GM12878 (cell line): Measurements from ENCODE around the gene PRTFDC1. TPM values are rescaled to one million over a fixed set of nuclear protein-coding genes. Genes with fewer than 3 reads are reported as not detected.
"Not testable (repeated sequence)": the region's sequence is repeated elsewhere in the genome, so short reads cannot be mapped to it uniquely, and the experiment has no call there.

ENCODE experiments used
- ATAC-seq: fragments of 200-7000 bp; cut with Tn5 transposase; 3 replicates; pipeline ENCODE4 v1.9.1; 2020; ENCODE audit warnings: mild to moderate bottlenecking, moderate library complexity
- BruUV-seq: library from RNA; stranded (reverse); fragments of 400-500 nt; replicated peaks from 2 replicates; lab custom pipeline; 2021; lab: Mats Ljungman, UMichigan
- CTCF ChIA-PET: fragments of 300-600 bp; sonication (Branson Sonifier 250); formaldehyde crosslinking; extraction: SDS; loops from one replicate; lab custom pipeline; 2021; ENCODE audit warnings: inconsistent platforms; lab: Yijun Ruan, JAX
- POLR2A ChIA-PET: fragments of 350-600 bp; formaldehyde crosslinking; extraction: SDS; loops from one replicate; lab custom pipeline; 2021; ENCODE audit warnings: inconsistent platforms; lab: Charles Lee
- RAD21 ChIA-PET: fragments of 300-600 bp; sonication (Branson Sonifier 250); formaldehyde crosslinking; loops from one replicate; lab custom pipeline; 2023; ENCODE audit warnings: antibody characterized with exemption; ENCODE audit not compliant: unreplicated experiment; lab: Charles Lee
- SMC1A ChIA-PET: fragments of 300-600 bp; sonication (Branson Sonifier 250); formaldehyde crosslinking; loops from one replicate; lab custom pipeline; 2023; ENCODE audit not compliant: unreplicated experiment, uncharacterized antibody; lab: Charles Lee
- DNase-seq: peaks from one replicate; pipeline ENCODE4 v3.0.0-alpha.2; 2011; ENCODE audit warnings: low read depth, low spot score
- FAIRE-seq: peaks from 3 replicates; lab custom pipeline; 2011; peaks lifted over from hg19 to GRCh38; lab: Jason Lieb, UNC
- H2AFZ ChIP-seq: 2 replicates; pipeline ENCODE4 v1.6.0; 2011; ENCODE audit warnings: low read depth, low read length, control low read depth; ENCODE audit not compliant: control insufficient read depth
- H3K27ac ChIP-seq: 2 replicates; pipeline ENCODE4 v1.5.1; 2011; ENCODE audit warnings: control low read depth; ENCODE audit not compliant: control insufficient read depth, insufficient read depth
- H3K27me3 ChIP-seq, 2 experiments: replicated peaks in 1 of 2; 2 replicates each; pipeline versions ENCODE4 v1.6.0 to v1.6.1; 2011; ENCODE audit warnings: low read length in 1 of 2; ENCODE audit not compliant: control insufficient read depth in 2 of 2, insufficient read depth in 2 of 2
- H3K36me3 ChIP-seq, 2 experiments: 2 replicates each; pipeline ENCODE4 v1.5.1; 2011; ENCODE audit warnings: low read length in 1 of 2; ENCODE audit not compliant: control insufficient read depth in 2 of 2, insufficient read depth in 2 of 2
- H3K4me1 ChIP-seq: 2 replicates; pipeline ENCODE4 v1.6.1; 2011; ENCODE audit warnings: mild to moderate bottlenecking, low read length, moderate library complexity, mixed read lengths; ENCODE audit not compliant: control insufficient read depth, insufficient read depth
- H3K4me2 ChIP-seq: 2 replicates; pipeline ENCODE4 v1.6.0; 2011; ENCODE audit warnings: control low read depth; ENCODE audit not compliant: control insufficient read depth, insufficient read depth
- H3K4me3 ChIP-seq: fragments of 200-600 bp; sonication (generic); 2 replicates; pipeline ENCODE4 v1.5.1; 2016
- H3K79me2 ChIP-seq: 2 replicates; pipeline ENCODE4 v1.6.0; 2011; ENCODE audit warnings: low read length; ENCODE audit not compliant: control insufficient read depth, insufficient read depth
- H3K9ac ChIP-seq: 2 replicates; pipeline ENCODE4 v1.8.0; 2011; ENCODE audit warnings: low read length, control low read depth, mixed read lengths; ENCODE audit not compliant: control insufficient read depth, insufficient read depth
- H3K9me3 ChIP-seq: replicated peaks from 3 replicates; pipeline ENCODE4 v1.5.1; 2011; ENCODE audit warnings: mild to moderate bottlenecking, low read length; ENCODE audit not compliant: control insufficient read depth, insufficient read depth
- H4K20me1 ChIP-seq: 2 replicates; pipeline ENCODE4 v1.6.0; 2011; ENCODE audit not compliant: control insufficient read depth, insufficient read depth
- CHD4 ChIP-seq: fragments of 200-600 bp; sonication (generic); IDR thresholded peaks from 2 replicates; pipeline ENCODE4 v1.6.1; 2016; ENCODE audit warnings: mild to moderate bottlenecking
- KLF5 ChIP-seq: fragments of 450-650 bp; IDR thresholded peaks from 2 replicates; pipeline ENCODE4 v1.6.1; 2014; ENCODE audit warnings: mild to moderate bottlenecking; ENCODE audit not compliant: partially characterized antibody
- MYC ChIP-seq: IDR thresholded peaks from 2 replicates; pipeline ENCODE4 v1.6.1; 2011; ENCODE audit warnings: mild to moderate bottlenecking, low read length, moderate library complexity, inconsistent platforms; ENCODE audit not compliant: insufficient read depth, insufficient replicate concordance, insufficient read length, severe bottlenecking
- NR2F1 ChIP-seq: fragments of 450-650 bp; conservative IDR thresholded peaks from 2 replicates; pipeline ENCODE4 v1.6.1; 2017; ENCODE audit warnings: mild to moderate bottlenecking
- RAD51 ChIP-seq: fragments of 450-650 bp; IDR thresholded peaks from 2 replicates; pipeline ENCODE4 v1.6.1; 2016; ENCODE audit warnings: moderate library complexity, mild to moderate bottlenecking, inconsistent platforms
- RUNX3 ChIP-seq: IDR thresholded peaks from 2 replicates; pipeline ENCODE4 v1.6.1; 2012; ENCODE audit warnings: low read length, inconsistent platforms
- TAF1 ChIP-seq: IDR thresholded peaks from 2 replicates; pipeline ENCODE4 v1.6.1; 2011; ENCODE audit warnings: mild to moderate bottlenecking, low read depth, low read length, borderline replicate concordance
- TCF7 ChIP-seq: IDR thresholded peaks from 2 replicates; pipeline ENCODE4 v1.6.1; 2014; ENCODE audit warnings: antibody characterized with exemption, borderline replicate concordance
- WGBS: methylation state at CpG from one replicate; pipeline ENCODE4 v1.1.6; 2016; ENCODE audit warnings: low lambda C conversion rate; ENCODE audit not compliant: insufficient replicate concordance, insufficient coverage; ENCODE audit errors: missing lambda C conversion rate; 5-methylcytosine and 5-hydroxymethylcytosine counted together
- in situ Hi-C: fragments of 300-500 bp; cut with MboI; formaldehyde crosslinking; loops from 9 replicates; pipeline ENCODE4 v1.14.3; 2018; ENCODE audit warnings: mixed read lengths
- intact Hi-C: fragments of 100-400 bp; cut with micrococcal nuclease; formaldehyde crosslinking; loops from one replicate; pipeline ENCODE4 v1.14.2; 2022; ENCODE audit not compliant: unreplicated experiment
- polyA plus RNA-seq, 11 experiments: library from polyadenylated mRNA; depleted of rRNA in 4 of 11; unstranded in 6 of 11; stranded (reverse) in 5 of 11; fragments of >200 nt; fragmentation: Nextera tagmentation in 4 of 11; fragmentation: Illumina TruSeq in 1 of 11; extraction: Ambion mirVana in 4 of 11; extraction: Trizol in 1 of 11; gene quantifications; 1 replicate in 1 of 11; 2 replicates in 10 of 11; pipeline versions ENCODE4 v1.2.1 to v1.2.3, GENCODE V29; 2011 to 2016; ENCODE audit warnings: inconsistent platforms in 2 of 11, missing spikeins in 2 of 11, low read depth in 1 of 11
- total RNA-seq, 4 experiments: library from RNA; depleted of rRNA in 3 of 4; stranded (reverse); fragments of >200 nt in 3 of 4; fragmentation: Illumina TruSeq in 1 of 4; extraction: Trizol in 1 of 4; gene quantifications; 2 replicates each; pipeline versions ENCODE4 v1.2.1 to v1.2.3, GENCODE V29; 2013 to 2021

Gene PRTFDC1
- total and polyA plus RNA-seq, 10 of the 15 experiments (the other 5 are each of a cell fraction or from before 2014, with no cell fraction given): 5.5 to 17.3 (median 11.3) TPM

DNA sequence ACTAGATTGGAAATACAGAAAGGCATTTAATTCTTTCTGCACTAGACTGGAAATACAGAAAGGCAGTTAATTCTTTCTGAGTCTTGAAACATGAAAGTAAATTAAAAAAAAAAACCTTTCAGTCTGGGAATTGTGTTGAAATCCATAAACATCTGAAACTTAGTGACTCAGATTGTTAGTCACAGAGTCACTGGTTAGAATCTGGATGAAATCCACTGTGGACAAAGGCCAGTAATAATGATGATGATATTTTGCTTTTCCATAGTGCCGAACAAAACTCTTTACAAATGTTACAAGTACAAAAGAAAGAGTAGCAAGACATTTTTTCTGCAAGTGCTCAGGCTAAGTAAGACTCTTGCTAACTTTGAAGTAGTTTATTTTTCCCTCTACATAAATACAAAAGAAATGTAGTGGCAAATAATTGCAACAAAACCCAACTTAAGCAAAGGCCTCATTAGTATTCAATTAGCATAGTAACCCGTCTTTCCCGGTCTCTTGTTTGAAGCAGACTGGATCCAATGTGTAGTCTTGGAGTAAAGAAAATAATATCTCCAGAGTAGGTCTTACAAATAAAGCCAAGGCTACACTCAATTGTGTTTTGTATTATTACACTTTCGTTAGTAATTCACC is 5.8 kb upstream of the PRTFDC1 start:
- Histone ChIP-seq H3K9ac (no peak overlapping the region), H4K20me1 (no peaks in the 10 kb centered on the region), H3K4me1 (no peaks in the 10 kb centered on the region), H3K9me3 (no peaks in the 10 kb centered on the region; the same call in 1 of the 3 replicates), H3K27ac (no peak overlapping the region), H2AFZ (no peak overlapping the region), H3K36me3 (no peaks in the 10 kb centered on the region), H3K27me3 (no peaks in the 10 kb centered on the region), H3K4me2 (no peak overlapping the region), H3K79me2 (no peaks in the 10 kb centered on the region), H3K4me3 (no peak overlapping the region)
- ATAC-seq (no peak), DNase-seq (no peak), FAIRE-seq (no peak)
- 28% methylated on average over 4 of the region's 4 CpGs for WGBS
- POLR2A ChIA-PET: no interaction called here
- no peak for TF ChIP-seq KLF5
- TF ChIP-seq CHD4: no peak
- TF ChIP-seq MYC: no peak
- TF ChIP-seq TAF1: no peak
- TF ChIP-seq RUNX3: no peak
- TF ChIP-seq RAD51: no peak
- TF ChIP-seq NR2F1: no peak
- TF ChIP-seq TCF7: no peak
- CTCF ChIA-PET: interaction anchor here (0.6 to 1.3 kb wide), 2 partner anchors 9 to 341 kb away, joined by 3 read pairs; no protein-coding TSS in a partner anchor
- RAD21 ChIA-PET: interaction anchor here (1.1 kb wide), 1 partner anchor 232 kb away, joined by 3 read pairs; no protein-coding TSS in a partner anchor
- intact Hi-C loops (no loop called here), in situ Hi-C loops (no loop called here)
- SMC1A ChIA-PET: interaction anchor here (0.6 to 1.0 kb wide), 3 partner anchors 25 to 529 kb away, joined by 3 to 4 read pairs (median 3); no protein-coding TSS in a partner anchor
- BruUV-seq: no TSS peak

DNA sequence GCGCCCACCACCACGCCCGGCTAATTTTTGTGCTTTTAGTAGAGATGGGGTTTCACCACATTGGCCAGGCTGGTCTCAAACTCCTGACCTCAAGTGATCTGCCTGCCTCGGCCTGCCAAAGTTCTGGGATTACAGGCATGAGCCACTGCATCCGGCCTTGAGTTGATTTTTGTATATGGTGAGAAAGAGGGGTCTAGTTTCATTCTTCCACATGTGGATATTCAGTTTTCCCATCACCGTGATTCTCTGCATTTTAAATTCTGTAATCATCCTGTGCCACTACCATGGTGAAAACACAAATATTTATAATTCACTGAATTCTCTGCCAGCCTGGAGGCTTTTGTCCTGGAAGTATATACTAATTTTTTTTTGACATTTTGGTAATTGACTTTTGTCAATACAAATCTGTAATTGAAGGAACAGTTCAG is 5.2 kb upstream of the PRTFDC1 start:
- WGBS: 56% methylated on average over 6 of the region's 6 CpGs
- H3K27me3 ChIP-seq, intact Hi-C loops, H3K4me3 ChIP-seq, ATAC-seq, H4K20me1 ChIP-seq, H3K9me3 ChIP-seq, H3K4me2 ChIP-seq, H3K4me1 ChIP-seq, in situ Hi-C loops, H2AFZ ChIP-seq, H3K9ac ChIP-seq, H3K36me3 ChIP-seq, FAIRE-seq, DNase-seq, POLR2A ChIA-PET, H3K27ac ChIP-seq, SMC1A ChIA-PET, RAD21 ChIA-PET, BruUV-seq, H3K79me2 ChIP-seq: not testable (repeated sequence)
- CTCF ChIA-PET: interaction anchor here (1.5 kb wide), 1 partner anchor 123 kb away, joined by 3 read pairs; no protein-coding TSS in a partner anchor
